Tibial nerve (tissue), 4 donors: ENCODE results near the gene NKTR. TPM values are rescaled to one million over a fixed set of nuclear protein-coding genes. Genes with fewer than 3 reads are reported as not detected.

ENCODE experiments used
- DNase-seq, 2 donors: peaks; one replicate each; pipeline ENCODE4 v3.0.0-alpha.2; 2019; ENCODE audit warnings: low spot score in 2 of 2
- H3K27ac ChIP-seq, 4 donors: fragments of 200-600 bp; sonication (generic) in 3 of 4; one replicate each; pipeline ENCODE4 v1.5.1; 2017 to 2019; ENCODE audit warnings: mild to moderate bottlenecking in 1 of 4
- H3K27me3 ChIP-seq, 2 donors: fragments of 200-600 bp; sonication (generic) in 1 of 2; one replicate each; pipeline versions ENCODE4 v1.5.1 to v1.6.0; 2017 to 2019
- H3K36me3 ChIP-seq, 3 donors: fragments of 200-600 bp; sonication (generic); one replicate each; pipeline ENCODE4 v1.5.1; 2018 to 2019
- H3K4me1 ChIP-seq, 4 donors: fragments of 200-600 bp; sonication (generic) in 3 of 4; one replicate each; pipeline ENCODE4 v1.5.1; 2017 to 2019
- H3K4me3 ChIP-seq, 4 donors: fragments of 200-600 bp; sonication (generic) in 3 of 4; one replicate each; pipeline ENCODE4 v1.5.1; 2017 to 2019; ENCODE audit warnings: mild to moderate bottlenecking in 1 of 4, moderate library complexity in 1 of 4
- H3K9me3 ChIP-seq, 4 donors: fragments of 200-600 bp; sonication (generic) in 3 of 4; one replicate each; pipeline ENCODE4 v1.5.1; 2017 to 2019
- CTCF ChIP-seq, 5 experiments: fragments of 200-600 bp in 3 of 5; fragments of 450-650 bp in 2 of 5; sonication (generic) in 3 of 5; IDR thresholded peaks; one replicate each; pipeline ENCODE4 v1.5.1; 2016 to 2019; ENCODE audit warnings: antibody characterized with exemption in 5 of 5, mild to moderate bottlenecking in 3 of 5, moderate library complexity in 2 of 5
- EP300 ChIP-seq, 2 donors: sonication (generic); formaldehyde crosslinking; IDR thresholded peaks; one replicate each; pipeline ENCODE4 v1.6.1; 2017; ENCODE audit warnings: antibody characterized with exemption in 2 of 2, mild to moderate bottlenecking in 1 of 2
- POLR2A ChIP-seq, 2 donors: fragments of 450-650 bp; IDR thresholded peaks; one replicate each; pipeline ENCODE4 v1.6.1; 2017; ENCODE audit warnings: antibody characterized with exemption in 2 of 2, mild to moderate bottlenecking in 2 of 2, moderate library complexity in 2 of 2
- WGBS, 2 donors: methylation state at CpG; one replicate each; pipeline ENCODE4 v1.1.5; 2018; 5-methylcytosine and 5-hydroxymethylcytosine counted together
- total RNA-seq, 4 donors: library from RNA; depleted of rRNA; stranded (reverse); fragments of >200 nt; gene quantifications; one replicate each; pipeline ENCODE4 v1.1.0, GENCODE V29; 2016

Gene NKTR
- total RNA-seq, 4 donors from 2014 or later, result 122 to 175 (median 146) TPM

- 92% methylated on average over 6 of the region's 6 CpGs for WGBS, 2 donors
- peaks cover 0 to 11% (median 0%) of the 10 kb centered on the region in 4 donors for H3K4me1 ChIP-seq
- peaks cover 0 to 93% (median 31%) of the 10 kb centered on the region in 3 donors for H3K36me3 ChIP-seq
- no peak overlapping the region for H3K4me3 ChIP-seq
- H3K27ac ChIP-seq, result no peak overlapping the region
- no peak for DNase-seq
- TF ChIP-seq POLR2A (IDR thresholded peaks at IDR 0.05) (no peak), EP300 (IDR thresholded peaks at IDR 0.05) (no peak), CTCF (IDR thresholded peaks at IDR 0.05) (no peak)
- no peaks in the 10 kb centered on the region for H3K27me3 ChIP-seq
- H3K9me3 ChIP-seq, result no peaks in the 10 kb centered on the region
Observed at GRCh38 chr3:42637001-42637400, 36.5 kb downstream of the NKTR start.

- Histone ChIP-seq H3K4me1 (peaks cover 0 to 11% (median 0%) of the 10 kb centered on the region in 4 donors), H3K27me3 (no peaks in the 10 kb centered on the region), H3K9me3 (no peaks in the 10 kb centered on the region), H3K27ac (peak overlapping the region in 3 of 4 donors; percentile 7 to 29 (median 23)), H3K4me3 (no peak overlapping the region), H3K36me3 (peaks cover 0 to 93% (median 31%) of the 10 kb centered on the region in 3 donors)
- TF ChIP-seq EP300 (IDR thresholded peaks at IDR 0.05) (no peak), POLR2A (IDR thresholded peaks at IDR 0.05) (no peak), CTCF (IDR thresholded peaks at IDR 0.05) (no peak)
- 70 to 76% methylated on average over 6 of the region's 6 CpGs for WGBS, 2 donors
- DNase-seq, result no peak
Observed at GRCh38 chr3:42638339-42638842, 37.9 kb downstream of the NKTR start.

GRCh38 chr3:42639192-42639591 is 38.7 kb downstream of the NKTR start:
- Histone ChIP-seq H3K9me3 (no peaks in the 10 kb centered on the region), H3K36me3 (peaks cover 0 to 93% (median 31%) of the 10 kb centered on the region in 3 donors), H3K4me3 (no peak overlapping the region), H3K4me1 (peaks cover 0 to 11% (median 0%) of the 10 kb centered on the region in 4 donors), H3K27me3 (no peaks in the 10 kb centered on the region), H3K27ac (peak overlapping the region in 2 of 4 donors; percentile 7 to 23)
- no peak for DNase-seq
- WGBS, 2 donors, result 88 to 90% methylated on average over 6 of the region's 6 CpGs
- TF ChIP-seq EP300 (IDR thresholded peaks at IDR 0.05) (no peak), CTCF (IDR thresholded peaks at IDR 0.05) (no peak), POLR2A (IDR thresholded peaks at IDR 0.05) (no peak)

- Histone ChIP-seq H3K36me3 (peaks cover 0 to 95% (median 27%) of the 10 kb centered on the region in 3 donors), H3K9me3 (no peaks in the 10 kb centered on the region), H3K27ac (no peak overlapping the region), H3K27me3 (no peaks in the 10 kb centered on the region), H3K4me1 (peaks cover 0 to 11% (median 0%) of the 10 kb centered on the region in 4 donors), H3K4me3 (no peak overlapping the region)
- DNase-seq, result no peak
- TF ChIP-seq POLR2A (IDR thresholded peaks at IDR 0.05) (no peak), CTCF (IDR thresholded peaks at IDR 0.05) (no peak), EP300 (IDR thresholded peaks at IDR 0.05) (no peak)
Observed at GRCh38 chr3:42640129-42640528, 39.6 kb downstream of the NKTR start.

GRCh38 chr3:42640771-42641370 is 40.4 kb downstream of the NKTR start:
- Histone ChIP-seq H3K4me1 (peaks cover 0 to 11% (median 0%) of the 10 kb centered on the region in 4 donors), H3K27me3 (no peaks in the 10 kb centered on the region), H3K4me3 (no peak overlapping the region), H3K27ac (no peak overlapping the region), H3K9me3 (no peaks in the 10 kb centered on the region), H3K36me3 (peaks cover 0 to 95% (median 22%) of the 10 kb centered on the region in 3 donors)
- TF ChIP-seq CTCF (IDR thresholded peaks at IDR 0.05), result no peak
- TF ChIP-seq POLR2A (IDR thresholded peaks at IDR 0.05), result no peak
- no peak for TF ChIP-seq EP300 (IDR thresholded peaks at IDR 0.05)
- DNase-seq, result no peak
- WGBS, 2 donors, result 71 to 92% methylated on average over 6 of the region's 6 CpGs
